Endothelial cell of umbilical vein (primary cell): ENCODE results near the gene EMC6.

Experiments
- EZH2 ChIP-seq: IDR thresholded peaks from 2 replicates; pipeline ENCODE4 v1.6.1; 2012; ENCODE audit warnings: borderline replicate concordance, low read depth, mild to moderate bottlenecking, moderate library complexity, low read length, inconsistent platforms; ENCODE audit not compliant: severe bottlenecking
- FOS ChIP-seq: IDR thresholded peaks from 2 replicates; pipeline ENCODE4 v1.6.1; 2011; ENCODE audit warnings: mild to moderate bottlenecking, low read length, moderate library complexity, borderline replicate concordance; ENCODE audit not compliant: insufficient read depth
- GATA2 ChIP-seq: IDR thresholded peaks from 2 replicates; pipeline ENCODE4 v1.7.0; 2011; ENCODE audit warnings: low read depth, mild to moderate bottlenecking, moderate library complexity, mixed read lengths, low read length; ENCODE audit not compliant: insufficient read length, insufficient read depth
- JUN ChIP-seq: IDR thresholded peaks from 2 replicates; pipeline ENCODE4 v1.6.1; 2011; ENCODE audit warnings: borderline replicate concordance, low read depth; ENCODE audit not compliant: insufficient read length, insufficient read depth
- MYC ChIP-seq: IDR thresholded peaks from one replicate; pipeline ENCODE4 v1.6.1; 2011; ENCODE audit warnings: mild to moderate bottlenecking, low read depth, low read length
- POLR2A ChIP-seq: IDR thresholded peaks from 2 replicates; pipeline ENCODE4 v1.6.1; 2012; ENCODE audit warnings: low read depth, mild to moderate bottlenecking, control low read depth, low read length
- POLR2AphosphoS5 ChIP-seq: IDR thresholded peaks from 2 replicates; pipeline ENCODE4 v1.6.1; 2012; ENCODE audit warnings: low read depth, mild to moderate bottlenecking, control low read depth, low read length, moderate library complexity; ENCODE audit not compliant: insufficient read depth
- TF ChIP-seq, protein P1 (sequence below), 2 donors: IDR thresholded peaks; 1 replicate in 1 of 2; 2 replicates in 1 of 2; pipeline ENCODE4 v1.5.1; 2011; ENCODE audit warnings: low read length in 2 of 2, mild to moderate bottlenecking in 2 of 2, moderate library complexity in 2 of 2, control low read depth in 1 of 2, inconsistent platforms in 1 of 2, low read depth in 1 of 2; ENCODE audit not compliant: insufficient read depth in 1 of 2; ENCODE audit errors: extremely low read depth in 1 of 2
- TF ChIP-seq, protein P2 (sequence below): IDR thresholded peaks from 2 replicates; pipeline ENCODE4 v1.6.1; 2011; ENCODE audit not compliant: insufficient read depth, insufficient read length

DNA sequence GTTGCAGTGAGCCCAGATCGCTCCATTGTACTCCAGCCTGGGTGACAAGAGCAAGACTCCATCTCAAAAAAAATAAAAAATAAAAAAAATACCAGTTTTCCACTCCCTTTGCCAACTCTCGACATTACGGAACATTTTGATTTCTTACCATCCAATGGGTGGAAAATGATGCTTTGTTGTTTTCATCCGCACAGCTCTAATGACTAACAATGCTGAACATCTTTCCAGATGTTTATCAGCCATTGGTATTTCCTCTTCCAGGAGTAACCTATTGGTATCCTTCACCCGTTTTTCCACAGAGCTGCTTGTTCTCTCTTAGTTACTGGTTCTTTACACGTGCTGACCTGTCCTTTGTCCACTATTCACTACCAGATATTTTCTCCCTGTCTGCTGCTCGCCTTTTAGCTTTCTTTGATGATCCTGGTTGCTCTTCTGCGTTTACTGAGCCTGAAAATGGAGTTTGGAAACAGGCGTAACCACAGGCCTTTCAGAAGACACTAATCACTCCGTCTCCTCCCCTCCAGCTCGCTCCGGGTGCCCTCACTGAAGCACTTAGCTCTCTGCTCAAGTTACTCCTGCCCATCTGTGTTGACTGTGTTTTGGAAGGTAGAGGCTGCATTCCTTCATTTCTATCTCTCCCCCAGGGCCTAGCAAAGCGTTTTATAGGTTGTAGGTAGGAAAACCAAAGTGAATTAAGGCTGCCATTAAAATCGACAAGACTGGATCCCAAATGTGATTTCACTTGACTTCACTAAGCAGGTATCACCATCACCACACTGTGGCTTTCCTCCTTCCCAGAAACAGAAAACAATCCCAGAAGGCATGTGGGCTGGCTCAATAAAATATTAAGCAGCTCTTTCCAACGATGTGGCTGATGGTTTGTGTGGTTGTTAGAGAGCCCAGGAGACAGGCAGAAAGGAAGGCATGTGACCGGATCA, 41.5 kb upstream of the EMC6 start:
- TF ChIP-seq, protein P1, sequence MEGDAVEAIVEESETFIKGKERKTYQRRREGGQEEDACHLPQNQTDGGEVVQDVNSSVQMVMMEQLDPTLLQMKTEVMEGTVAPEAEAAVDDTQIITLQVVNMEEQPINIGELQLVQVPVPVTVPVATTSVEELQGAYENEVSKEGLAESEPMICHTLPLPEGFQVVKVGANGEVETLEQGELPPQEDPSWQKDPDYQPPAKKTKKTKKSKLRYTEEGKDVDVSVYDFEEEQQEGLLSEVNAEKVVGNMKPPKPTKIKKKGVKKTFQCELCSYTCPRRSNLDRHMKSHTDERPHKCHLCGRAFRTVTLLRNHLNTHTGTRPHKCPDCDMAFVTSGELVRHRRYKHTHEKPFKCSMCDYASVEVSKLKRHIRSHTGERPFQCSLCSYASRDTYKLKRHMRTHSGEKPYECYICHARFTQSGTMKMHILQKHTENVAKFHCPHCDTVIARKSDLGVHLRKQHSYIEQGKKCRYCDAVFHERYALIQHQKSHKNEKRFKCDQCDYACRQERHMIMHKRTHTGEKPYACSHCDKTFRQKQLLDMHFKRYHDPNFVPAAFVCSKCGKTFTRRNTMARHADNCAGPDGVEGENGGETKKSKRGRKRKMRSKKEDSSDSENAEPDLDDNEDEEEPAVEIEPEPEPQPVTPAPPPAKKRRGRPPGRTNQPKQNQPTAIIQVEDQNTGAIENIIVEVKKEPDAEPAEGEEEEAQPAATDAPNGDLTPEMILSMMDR (IDR thresholded peaks at IDR 0.05; ENCODE audit: extremely low read depth in 1 of 2, insufficient read depth in 1 of 2, low read depth in 1 of 2, low read length in 2 of 2), result no peak
- TF ChIP-seq EZH2 (no peak), POLR2AphosphoS5 (no peak), POLR2A (no peak), MYC (no peak), GATA2 (no peak), JUN (no peak), FOS (no peak)
- TF ChIP-seq, protein P2, sequence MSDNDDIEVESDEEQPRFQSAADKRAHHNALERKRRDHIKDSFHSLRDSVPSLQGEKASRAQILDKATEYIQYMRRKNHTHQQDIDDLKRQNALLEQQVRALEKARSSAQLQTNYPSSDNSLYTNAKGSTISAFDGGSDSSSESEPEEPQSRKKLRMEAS, result no peak
